Left hindlimb (tissue), 1 donor: Measurements from ENCODE around the gene SLC25A46.
"Not testable (repeated sequence)": the region's sequence is repeated elsewhere in the genome, so short reads cannot be mapped to it uniquely, and the experiment has no call there.

Source experiments
- DNase-seq: peaks from one replicate; pipeline ENCODE4 v3.0.0-alpha.2; 2018

The SLC25A46 gene

GRCh38 chr5:110757118-110757729, 18.4 kb downstream of the SLC25A46 start:
- no peak for DNase-seq

- no peak for DNase-seq
Observed at GRCh38 chr5:110760158-110760557, 21.4 kb downstream of the SLC25A46 start.

GRCh38 chr5:110768138-110768860, 29.5 kb downstream of the SLC25A46 start:
- DNase-seq = no peak

DNA sequence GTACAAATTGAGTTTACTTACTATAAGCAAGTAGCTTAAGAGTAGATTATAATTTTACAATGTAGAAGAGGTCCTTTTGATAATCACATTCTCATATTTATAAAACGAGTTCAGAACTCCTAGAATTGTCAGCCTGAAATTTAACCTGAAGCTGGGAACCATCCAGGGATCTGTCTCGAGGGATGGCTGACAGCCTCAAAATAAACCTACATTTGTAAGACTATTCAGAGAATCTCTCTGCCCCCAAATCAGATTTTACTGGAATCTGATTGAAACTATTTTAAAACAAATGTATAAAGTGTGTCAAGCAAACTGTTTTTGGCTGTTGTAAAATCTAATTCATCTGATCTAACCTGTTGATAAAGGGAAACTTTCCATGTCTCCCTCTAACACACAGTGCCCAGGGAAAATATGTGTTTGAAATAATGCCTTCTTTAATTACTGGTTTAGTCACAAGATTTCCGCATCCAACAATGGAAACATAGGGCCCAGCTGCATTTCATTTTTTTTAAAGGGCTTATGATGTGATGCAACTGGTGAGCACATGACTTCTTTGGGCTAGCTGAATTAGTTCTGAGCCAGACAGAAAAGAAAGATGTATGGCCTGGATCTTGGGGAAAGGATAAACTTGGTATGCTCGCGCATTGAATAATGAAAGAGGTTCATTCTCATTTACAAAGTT, 30.3 kb downstream of the SLC25A46 start:
- DNase-seq = no peak

- DNase-seq = no peak
Observed at GRCh38 chr5:110770286-110770685, 31.5 kb downstream of the SLC25A46 start.

DNA sequence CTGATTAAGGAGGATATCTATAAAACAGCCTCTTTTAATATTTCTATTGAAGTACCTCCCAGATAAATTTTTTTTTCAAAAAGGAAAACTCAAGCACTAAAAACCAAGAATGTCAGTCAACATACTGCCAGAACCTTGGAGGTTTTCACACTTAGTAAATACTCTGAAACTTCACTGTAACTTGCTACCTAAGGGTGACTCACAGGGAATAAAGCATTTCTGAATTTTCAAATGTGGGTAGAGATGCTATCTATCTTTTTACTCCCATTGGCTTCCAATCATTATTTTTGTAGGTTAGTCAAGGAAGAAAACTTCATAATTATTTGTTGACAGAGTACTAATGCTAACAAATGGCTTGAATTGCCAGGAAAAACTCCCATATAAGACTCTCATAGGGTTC, 46.1 kb downstream of the SLC25A46 start:
- DNase-seq = no peak

GRCh38 chr5:110785356-110785755, 46.5 kb downstream of the SLC25A46 start:
- DNase-seq = no peak

DNA sequence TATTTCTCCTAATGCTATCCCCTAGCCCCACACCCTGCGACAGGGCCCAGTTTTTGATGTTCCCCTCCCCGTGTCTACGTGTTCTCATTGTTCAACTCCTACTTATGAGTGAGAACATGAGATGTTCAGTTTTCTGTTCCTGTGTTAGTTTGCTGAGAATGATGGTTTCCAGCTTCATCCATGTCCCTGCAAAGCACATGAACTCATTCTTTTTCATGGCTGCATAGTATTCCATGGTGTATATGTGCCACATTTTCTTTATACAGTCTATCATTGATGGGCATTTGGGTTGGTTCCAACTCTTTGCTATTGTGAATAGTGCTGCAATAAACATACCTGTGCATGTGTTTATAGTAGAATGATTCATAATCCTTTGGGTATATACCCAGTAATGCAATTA, 49.2 kb downstream of the SLC25A46 start:
- not testable (repeated sequence) for DNase-seq

GRCh38 chr5:110790673-110791072, 51.9 kb downstream of the SLC25A46 start:
- no peak for DNase-seq

DNA sequence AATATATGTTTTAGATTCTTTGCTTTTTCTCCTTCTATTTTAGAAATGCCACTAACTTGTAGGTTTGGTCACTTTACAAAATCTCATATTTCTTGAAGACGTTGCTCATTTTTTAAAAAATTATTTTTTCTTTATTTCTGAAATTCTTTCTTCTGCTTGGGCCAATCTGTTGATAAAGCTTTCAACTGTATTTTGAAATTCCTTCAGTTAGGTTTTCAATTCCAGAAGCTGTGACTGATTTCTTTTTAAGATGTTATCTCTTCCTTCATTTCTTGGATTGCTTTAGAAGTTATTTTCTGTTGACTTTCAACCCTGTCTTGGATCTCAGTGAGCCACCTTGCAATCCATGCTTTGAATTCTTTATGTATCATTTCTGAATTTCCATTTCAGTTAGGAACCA, 64.2 kb downstream of the SLC25A46 start:
- DNase-seq = no peak

GRCh38 chr5:110803467-110804326, 64.9 kb downstream of the SLC25A46 start:
- no peak for DNase-seq

DNA sequence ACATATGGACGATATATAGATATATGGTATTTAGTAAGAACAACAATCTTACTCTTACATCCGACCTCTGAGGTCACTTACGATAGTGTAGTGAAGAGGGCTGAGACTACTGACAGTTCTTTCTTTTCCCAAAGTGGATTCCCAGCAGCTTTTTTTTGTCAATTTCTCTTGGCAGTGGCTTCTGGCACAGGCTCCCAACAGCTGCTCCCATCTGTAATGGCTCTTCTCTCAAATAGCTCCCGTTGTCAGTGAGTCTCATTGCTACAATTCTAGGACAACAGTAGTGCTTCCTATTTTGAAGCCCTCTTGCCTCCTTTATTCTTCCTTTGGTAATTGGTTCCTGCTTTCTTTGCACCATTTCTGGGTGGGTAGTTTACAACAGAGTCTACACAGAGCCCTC, 68.4 kb downstream of the SLC25A46 start:
- DNase-seq = peak; percentile 36

DNA sequence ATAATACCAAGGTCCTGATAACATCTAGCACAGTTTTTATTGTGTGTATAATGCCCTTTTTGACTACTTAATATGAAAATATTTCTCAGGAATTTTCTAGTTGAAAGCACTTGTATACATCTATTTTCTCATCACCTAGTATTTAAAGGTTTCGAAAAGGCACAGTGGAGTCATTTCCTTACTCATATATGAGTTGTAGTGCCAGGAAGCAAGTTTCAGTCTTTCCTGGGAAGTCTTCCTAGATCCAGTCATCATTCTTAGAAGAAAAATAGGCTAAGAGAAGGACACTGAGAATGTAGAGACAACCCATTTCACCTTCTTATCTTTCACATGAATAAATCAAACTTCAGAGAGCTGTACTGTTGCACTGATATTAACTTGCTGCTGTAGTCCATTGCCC, 70.2 kb downstream of the SLC25A46 start:
- no peak for DNase-seq
